Left lung (tissue), 10 donors: ENCODE measurements around the gene GASK1A. TPM values are rescaled to one million over a fixed set of nuclear protein-coding genes. Genes with fewer than 3 reads are reported as not detected.
"Not testable (repeated sequence)": the region's sequence is repeated elsewhere in the genome, so short reads cannot be mapped to it uniquely, and the experiment has no call there.

Experiments
- ATAC-seq: fragments of 200-7000 bp; cut with Tn5 transposase; one replicate; pipeline ENCODE4 v1.9.1; 2020; ENCODE audit warnings: moderate library complexity
- DNase-seq, 4 donors: peaks; one replicate each; pipeline ENCODE4 v3.0.0-alpha.2; 2013 to 2020
- H3K27ac ChIP-seq, 2 donors: fragments of 200-600 bp; sonication (generic) in 1 of 2; one replicate each; pipeline versions ENCODE4 v1.5.0 to v1.8.0; 2020 to 2021
- H3K27me3 ChIP-seq, 2 donors: fragments of 200-600 bp; sonication (generic) in 1 of 2; one replicate each; pipeline versions ENCODE4 v1.5.0 to v1.8.0; 2020 to 2021
- H3K36me3 ChIP-seq, 2 donors: fragments of 200-600 bp; sonication (generic) in 1 of 2; one replicate each; pipeline versions ENCODE4 v1.5.0 to v1.8.0; 2020 to 2021
- H3K4me1 ChIP-seq, 2 donors: fragments of 200-600 bp; one replicate each; pipeline ENCODE4 v1.8.0; 2021
- H3K4me3 ChIP-seq, 2 donors: fragments of 200-600 bp; sonication (generic) in 1 of 2; one replicate each; pipeline versions ENCODE4 v1.5.0 to v1.8.0; 2020 to 2021; ENCODE audit warnings: mild to moderate bottlenecking in 1 of 2
- H3K9me3 ChIP-seq, 2 donors: fragments of 200-600 bp; sonication (generic) in 1 of 2; one replicate each; pipeline versions ENCODE4 v1.5.0 to v1.8.0; 2020 to 2021
- intact Hi-C, 2 donors: fragments of 100-400 bp; cut with DNase I; formaldehyde crosslinking; loops; one replicate each; pipeline versions ENCODE4 v1.11.2 to v1.14.2; 2022
- polyA plus RNA-seq, 6 donors: library from polyadenylated mRNA; unstranded; fragments of 120-200 nt; gene quantifications; one replicate each; pipeline ENCODE4 v1.2.1, GENCODE V29; 2013; ENCODE audit not compliant: insufficient read length in 6 of 6
- total RNA-seq, 2 donors: library from RNA; stranded (reverse); fragmentation: NEBNext Ultra II Directional; extraction: Animal tissue kit (Norgen Biotek cat#: 25700); gene quantifications; one replicate each; pipeline ENCODE4 v1.2.1, GENCODE V29; 2021
- TF ChIP-seq, protein P1 (sequence below), 2 donors: fragments of 200-600 bp; sonication (generic) in 1 of 2; IDR thresholded peaks; one replicate each; pipeline versions ENCODE4 v1.5.0 to v1.8.0; 2021; ENCODE audit warnings: antibody characterized with exemption in 2 of 2
- donor health status: DM: no; HTN: yes; CAD: no.
- donor health status: DM: no; HTN: no; CAD: no.

GASK1A gene
- total and polyA plus RNA-seq, 8 donors: 3.1 to 12.3 (median 4.2) TPM

DNA sequence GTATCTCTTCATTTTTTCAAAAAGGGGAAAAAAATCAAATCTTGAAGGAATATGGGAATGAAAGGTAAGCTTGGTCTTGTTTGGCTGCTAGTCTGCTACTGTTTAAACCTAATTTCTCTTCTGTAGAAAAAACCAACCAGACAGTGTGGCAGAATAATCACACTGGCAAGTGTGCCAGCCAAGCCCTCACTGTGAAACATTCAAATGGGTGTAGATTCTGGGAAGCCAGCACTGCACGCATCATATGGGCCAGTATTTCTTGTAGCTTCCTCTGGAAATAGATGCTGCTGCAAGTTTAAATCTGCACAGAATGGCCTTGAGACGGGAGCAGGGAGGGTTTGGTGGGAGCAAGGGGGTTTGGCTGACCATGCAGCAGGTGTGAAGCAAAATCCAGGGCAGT, 64.7 kb downstream of the GASK1A start:
- DNase-seq: no peak

DNA sequence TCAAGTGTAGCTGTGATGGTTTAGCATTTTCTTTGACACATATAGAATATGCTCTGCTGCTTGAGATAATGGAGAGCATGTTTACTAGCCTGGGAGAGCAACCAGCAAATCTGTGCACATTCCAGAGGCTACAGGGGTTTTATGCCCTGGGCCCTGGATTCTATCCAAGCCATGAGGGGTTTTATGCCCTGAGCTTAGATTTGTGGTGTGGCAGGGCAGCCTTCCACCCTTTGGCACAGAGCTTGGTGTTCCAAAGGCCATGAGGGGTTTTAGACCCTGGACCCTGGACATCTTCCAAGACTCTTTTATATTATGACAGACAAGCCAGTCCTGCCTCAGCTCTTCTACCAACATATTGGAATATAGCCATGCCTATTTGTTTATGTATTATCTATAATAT, 66.0 kb downstream of the GASK1A start:
- H3K27ac ChIP-seq, intact Hi-C loops, DNase-seq, H3K27me3 ChIP-seq, ATAC-seq, H3K36me3 ChIP-seq, H3K4me3 ChIP-seq, H3K4me1 ChIP-seq: not testable (repeated sequence)
- peaks cover 0 to 51% of the 10 kb centered on the region in 2 donors for H3K9me3 ChIP-seq

More for the DNA sequence above, 64.7 kb downstream of the GASK1A start:
- peaks cover 0 to 38% of the 10 kb centered on the region in 2 donors for H3K9me3 ChIP-seq
- H3K4me1 ChIP-seq: no peaks in the 10 kb centered on the region
- H3K4me3 ChIP-seq: no peak overlapping the region
- no peaks in the 10 kb centered on the region for H3K27me3 ChIP-seq
- H3K27ac ChIP-seq: no peak overlapping the region
- no peaks in the 10 kb centered on the region for H3K36me3 ChIP-seq
- TF ChIP-seq, protein P1, sequence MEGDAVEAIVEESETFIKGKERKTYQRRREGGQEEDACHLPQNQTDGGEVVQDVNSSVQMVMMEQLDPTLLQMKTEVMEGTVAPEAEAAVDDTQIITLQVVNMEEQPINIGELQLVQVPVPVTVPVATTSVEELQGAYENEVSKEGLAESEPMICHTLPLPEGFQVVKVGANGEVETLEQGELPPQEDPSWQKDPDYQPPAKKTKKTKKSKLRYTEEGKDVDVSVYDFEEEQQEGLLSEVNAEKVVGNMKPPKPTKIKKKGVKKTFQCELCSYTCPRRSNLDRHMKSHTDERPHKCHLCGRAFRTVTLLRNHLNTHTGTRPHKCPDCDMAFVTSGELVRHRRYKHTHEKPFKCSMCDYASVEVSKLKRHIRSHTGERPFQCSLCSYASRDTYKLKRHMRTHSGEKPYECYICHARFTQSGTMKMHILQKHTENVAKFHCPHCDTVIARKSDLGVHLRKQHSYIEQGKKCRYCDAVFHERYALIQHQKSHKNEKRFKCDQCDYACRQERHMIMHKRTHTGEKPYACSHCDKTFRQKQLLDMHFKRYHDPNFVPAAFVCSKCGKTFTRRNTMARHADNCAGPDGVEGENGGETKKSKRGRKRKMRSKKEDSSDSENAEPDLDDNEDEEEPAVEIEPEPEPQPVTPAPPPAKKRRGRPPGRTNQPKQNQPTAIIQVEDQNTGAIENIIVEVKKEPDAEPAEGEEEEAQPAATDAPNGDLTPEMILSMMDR (IDR thresholded peaks at IDR 0.05): no peak
- intact Hi-C loops: no loop called here
- no peak for ATAC-seq

- ATAC-seq: no peak
- intact Hi-C loops: no loop called here
- TF ChIP-seq, protein P1 (IDR thresholded peaks at IDR 0.05): no peak
- DNase-seq: no peak
- no peak overlapping the region for H3K4me3 ChIP-seq
- no peaks in the 10 kb centered on the region for H3K4me1 ChIP-seq
- H3K9me3 ChIP-seq: peaks cover 0 to 62% of the 10 kb centered on the region in 2 donors
- no peaks in the 10 kb centered on the region for H3K27me3 ChIP-seq
- H3K36me3 ChIP-seq: no peaks in the 10 kb centered on the region
- no peak overlapping the region for H3K27ac ChIP-seq
Measured at GRCh38 chr3:43046583-43046982, 67.5 kb downstream of the GASK1A start.

DNA sequence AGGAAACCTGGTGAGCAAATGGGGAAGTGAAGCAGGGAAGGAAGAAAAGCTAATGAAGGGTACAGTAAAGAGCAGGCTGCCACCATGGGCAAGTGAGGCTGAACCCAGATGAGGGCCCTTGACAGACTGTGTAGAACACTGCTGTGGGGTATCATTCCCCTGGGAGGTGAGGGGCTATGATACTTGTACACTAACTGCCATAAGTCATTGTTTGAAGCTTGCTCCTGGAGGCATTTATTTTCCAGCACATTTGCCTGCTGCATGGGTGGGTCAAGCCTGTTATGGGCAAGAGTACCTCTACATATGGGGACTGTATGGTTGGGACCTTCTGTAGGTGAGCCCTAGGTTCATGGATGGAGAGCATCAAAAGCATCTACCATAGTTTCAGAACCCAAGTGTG, 69.4 kb downstream of the GASK1A start:
- ATAC-seq (no peak), DNase-seq (no peak)
- no peak overlapping the region for H3K27ac ChIP-seq
- H3K27me3 ChIP-seq: no peaks in the 10 kb centered on the region
- no peaks in the 10 kb centered on the region for H3K4me1 ChIP-seq
- H3K4me3 ChIP-seq: no peak overlapping the region
- TF ChIP-seq, protein P1 (IDR thresholded peaks at IDR 0.05): no peak
- intact Hi-C loops: no loop called here
- H3K36me3 ChIP-seq: no peaks in the 10 kb centered on the region
- H3K9me3 ChIP-seq: peaks cover 0 to 63% of the 10 kb centered on the region in 2 donors

- intact Hi-C loops: no loop called here
- TF ChIP-seq, protein P1 (IDR thresholded peaks at IDR 0.05): no peak
- Histone ChIP-seq H3K4me3 (no peak overlapping the region), H3K4me1 (no peaks in the 10 kb centered on the region), H3K36me3 (no peaks in the 10 kb centered on the region), H3K9me3 (peaks cover 0 to 30% of the 10 kb centered on the region in 2 donors), H3K27me3 (no peaks in the 10 kb centered on the region), H3K27ac (no peak overlapping the region)
- DNase-seq (no peak), ATAC-seq (no peak)
Measured at GRCh38 chr3:43053291-43053690, 74.2 kb downstream of the GASK1A start.

GRCh38 chr3:43054754-43055153, 75.6 kb downstream of the GASK1A start:
- Histone ChIP-seq H3K4me1 (no peaks in the 10 kb centered on the region), H3K27ac (no peak overlapping the region), H3K9me3 (peaks cover 0 to 22% of the 10 kb centered on the region in 2 donors), H3K36me3 (no peaks in the 10 kb centered on the region), H3K27me3 (no peaks in the 10 kb centered on the region), H3K4me3 (no peak overlapping the region)
- ATAC-seq (no peak), DNase-seq (no peak)
- intact Hi-C loops: no loop called here
- TF ChIP-seq, protein P1 (IDR thresholded peaks at IDR 0.05): no peak
